ENCODE results near the gene SUCLG1. TPM values are rescaled to one million over a fixed set of nuclear protein-coding genes. Genes with fewer than 3 reads are reported as not detected.
"Not testable (repeated sequence)": the region's sequence is repeated elsewhere in the genome, so short reads cannot be mapped to it uniquely, and the experiment has no call there.

The SUCLG1 gene
- total RNA-seq, 2 donors from 2014 or later = 33.6 to 41.9 TPM

DNA sequence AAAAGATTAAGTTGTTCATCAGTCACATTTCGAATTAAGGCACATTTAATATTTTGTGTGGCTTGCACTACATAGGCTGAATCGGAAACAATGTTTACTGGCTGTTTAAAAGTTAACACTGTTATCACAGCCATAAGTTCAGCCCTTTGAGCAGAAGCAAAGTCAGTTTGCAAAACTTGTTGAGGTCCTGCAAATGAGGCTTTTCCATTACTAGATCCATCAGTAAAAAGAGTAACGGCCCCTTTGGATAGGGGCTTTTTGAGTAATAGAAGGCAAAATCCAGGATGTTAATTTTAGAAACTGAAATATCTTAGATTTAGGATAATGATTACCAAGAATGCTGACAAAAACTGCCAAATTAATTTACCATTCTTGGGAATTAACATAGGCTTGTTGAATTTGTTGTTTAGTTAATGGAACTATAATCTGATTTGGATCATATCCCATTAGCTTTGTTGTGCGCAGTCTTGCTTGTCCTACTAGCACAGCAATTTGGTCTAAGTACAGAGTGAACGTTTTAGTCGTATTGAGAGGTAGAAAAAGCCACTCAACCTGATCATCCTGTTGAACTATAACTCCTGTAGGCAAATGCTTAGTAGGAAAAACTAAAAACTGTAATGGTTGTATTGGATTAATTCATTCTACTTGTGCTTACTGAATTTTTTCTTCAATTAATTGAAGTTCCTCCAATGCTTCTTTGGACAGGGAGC lies 13.9 kb upstream of the SUCLG1 start:
- Mint-ChIP-seq H3K27me3 (ENCODE audit: insufficient read depth) (peaks cover 2% of the 10 kb centered on the region), H3K9me3 (peaks cover 84% of the 10 kb centered on the region), H3K36me3 (ENCODE audit: low read depth) (peaks cover 26% of the 10 kb centered on the region), H3K4me3 (no peak overlapping the region), H3K27ac (no peak overlapping the region), H3K4me1 (no peaks in the 10 kb centered on the region)
- no peaks in the 10 kb centered on the region for H3K4me1 ChIP-seq (ENCODE audit: control insufficient read depth, insufficient read depth, low read length)
- H3K36me3 ChIP-seq (ENCODE audit: control insufficient read depth, insufficient read depth, low read length) = no peaks in the 10 kb centered on the region
- H3K27me3 ChIP-seq (ENCODE audit: control insufficient read depth, insufficient read depth, low read length, poor library complexity, severe bottlenecking) = no peaks in the 10 kb centered on the region
- TF ChIP-seq, protein P1, sequence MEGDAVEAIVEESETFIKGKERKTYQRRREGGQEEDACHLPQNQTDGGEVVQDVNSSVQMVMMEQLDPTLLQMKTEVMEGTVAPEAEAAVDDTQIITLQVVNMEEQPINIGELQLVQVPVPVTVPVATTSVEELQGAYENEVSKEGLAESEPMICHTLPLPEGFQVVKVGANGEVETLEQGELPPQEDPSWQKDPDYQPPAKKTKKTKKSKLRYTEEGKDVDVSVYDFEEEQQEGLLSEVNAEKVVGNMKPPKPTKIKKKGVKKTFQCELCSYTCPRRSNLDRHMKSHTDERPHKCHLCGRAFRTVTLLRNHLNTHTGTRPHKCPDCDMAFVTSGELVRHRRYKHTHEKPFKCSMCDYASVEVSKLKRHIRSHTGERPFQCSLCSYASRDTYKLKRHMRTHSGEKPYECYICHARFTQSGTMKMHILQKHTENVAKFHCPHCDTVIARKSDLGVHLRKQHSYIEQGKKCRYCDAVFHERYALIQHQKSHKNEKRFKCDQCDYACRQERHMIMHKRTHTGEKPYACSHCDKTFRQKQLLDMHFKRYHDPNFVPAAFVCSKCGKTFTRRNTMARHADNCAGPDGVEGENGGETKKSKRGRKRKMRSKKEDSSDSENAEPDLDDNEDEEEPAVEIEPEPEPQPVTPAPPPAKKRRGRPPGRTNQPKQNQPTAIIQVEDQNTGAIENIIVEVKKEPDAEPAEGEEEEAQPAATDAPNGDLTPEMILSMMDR (conservative IDR thresholded peaks at IDR 0.05) = no peak
- H3K9me3 ChIP-seq (ENCODE audit: control insufficient read depth, low read length) = peaks cover 65% of the 10 kb centered on the region
- no peak for DNase-seq
- no peak overlapping the region for H3K9ac ChIP-seq (ENCODE audit: extremely low read depth, low read length, poor library complexity, severe bottlenecking)
- H3K27ac ChIP-seq (ENCODE audit: low read depth, low read length) = no peak overlapping the region
- 88 to 96% methylated on average over 4 to 6 of the region's 6 CpGs for WGBS, 2 experiments (ENCODE audit: insufficient coverage in 1 of 2, insufficient read length in 1 of 2)
- H3K4me3 ChIP-seq (ENCODE audit: low read length) = no peak overlapping the region

DNA sequence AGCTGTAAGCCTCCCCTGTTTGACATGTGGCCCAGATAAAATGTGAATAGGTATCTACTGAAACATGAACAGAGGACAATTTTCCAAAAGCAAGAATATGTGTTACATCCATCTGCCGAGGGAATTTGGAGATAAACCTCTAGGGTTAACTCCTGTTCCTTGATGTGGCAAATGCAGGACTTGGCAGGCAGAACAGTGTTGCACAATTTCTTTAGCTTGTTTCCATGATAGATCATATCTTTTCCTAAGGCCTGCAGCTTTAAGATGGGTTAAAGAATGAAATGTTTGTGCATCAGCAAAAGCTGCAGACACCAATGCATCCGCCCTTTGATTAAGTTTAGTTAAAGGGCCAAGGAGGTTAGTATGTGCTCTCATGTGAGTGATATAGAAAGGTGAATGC lies 13.3 kb upstream of the SUCLG1 start:
- H3K27me3 Mint-ChIP-seq (ENCODE audit: insufficient read depth); H3K27ac Mint-ChIP-seq; H3K36me3 ChIP-seq (ENCODE audit: control insufficient read depth, insufficient read depth, low read length); H3K4me1 ChIP-seq (ENCODE audit: control insufficient read depth, insufficient read depth, low read length); H3K4me3 ChIP-seq (ENCODE audit: low read length); H3K9ac ChIP-seq (ENCODE audit: extremely low read depth, low read length, poor library complexity, severe bottlenecking); H3K4me1 Mint-ChIP-seq; H3K27ac ChIP-seq (ENCODE audit: low read depth, low read length); DNase-seq; H3K27me3 ChIP-seq (ENCODE audit: control insufficient read depth, insufficient read depth, low read length, poor library complexity, severe bottlenecking); H3K4me3 Mint-ChIP-seq: not testable (repeated sequence)
- WGBS, 2 experiments (ENCODE audit: insufficient coverage in 1 of 2, insufficient read length in 1 of 2) = 93 to 95% methylated on average over 2 of the region's 2 CpGs
- H3K9me3 ChIP-seq (ENCODE audit: control insufficient read depth, low read length) = peaks cover 65% of the 10 kb centered on the region
- Mint-ChIP-seq H3K9me3 (peaks cover 80% of the 10 kb centered on the region), H3K36me3 (ENCODE audit: low read depth) (peaks cover 23% of the 10 kb centered on the region)

DNA sequence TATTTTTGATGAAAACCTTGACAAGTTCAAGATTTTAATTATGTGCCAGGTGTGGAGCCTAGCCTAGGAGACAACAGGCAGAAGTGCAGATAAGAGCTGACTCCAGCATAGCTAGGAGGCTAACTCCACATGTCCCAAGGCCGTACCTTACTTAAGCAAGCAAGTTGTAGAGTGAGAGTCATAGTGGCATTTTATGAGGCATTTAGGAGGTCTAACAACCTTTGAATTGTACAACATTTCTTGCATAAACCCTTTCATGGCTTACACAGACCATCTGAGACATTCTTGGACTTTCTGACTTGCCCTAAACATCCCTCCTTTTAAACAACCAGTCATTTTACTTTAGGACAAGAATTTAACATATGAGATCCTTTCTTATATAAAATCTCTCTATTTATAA lies 8.3 kb upstream of the SUCLG1 start:
- peaks cover 30% of the 10 kb centered on the region for H3K36me3 Mint-ChIP-seq (ENCODE audit: low read depth)
- no peaks in the 10 kb centered on the region for H3K27me3 ChIP-seq (ENCODE audit: control insufficient read depth, insufficient read depth, low read length, poor library complexity, severe bottlenecking)

More for the DNA sequence above, 8.3 kb upstream of the SUCLG1 start:
- H3K4me1 Mint-ChIP-seq = peaks cover 10% of the 10 kb centered on the region
- H3K27me3 Mint-ChIP-seq (ENCODE audit: insufficient read depth) = no peaks in the 10 kb centered on the region
- peaks cover 72% of the 10 kb centered on the region for H3K9me3 ChIP-seq (ENCODE audit: control insufficient read depth, low read length)
- no peak overlapping the region for H3K4me3 Mint-ChIP-seq
- H3K27ac Mint-ChIP-seq = no peak overlapping the region
- H3K27ac ChIP-seq (ENCODE audit: low read depth, low read length) = no peak overlapping the region
- peak overlapping the region; percentile 63 for H3K4me3 ChIP-seq (ENCODE audit: low read length)
- no peaks in the 10 kb centered on the region for H3K36me3 ChIP-seq (ENCODE audit: control insufficient read depth, insufficient read depth, low read length)
- TF ChIP-seq, protein P1 (conservative IDR thresholded peaks at IDR 0.05) = no peak
- 94% methylated on average over 1 of the region's 1 CpG; no CpG with 5 or more reads in 1 of the 2 experiments for WGBS, 2 experiments (ENCODE audit: insufficient coverage in 1 of 2, insufficient read length in 1 of 2)
- DNase-seq = no peak
- no peak overlapping the region for H3K9ac ChIP-seq (ENCODE audit: extremely low read depth, low read length, poor library complexity, severe bottlenecking)
- no peaks in the 10 kb centered on the region for H3K4me1 ChIP-seq (ENCODE audit: control insufficient read depth, insufficient read depth, low read length)
- H3K9me3 Mint-ChIP-seq = peaks cover 81% of the 10 kb centered on the region

Measured in endodermal cell (in vitro differentiated cells).